Fibroblast of lung (primary cell): Measurements from ENCODE around the gene KRTAP5-2. TPM values are rescaled to one million over a fixed set of nuclear protein-coding genes. Genes with fewer than 3 reads are reported as not detected.

Experiments used
- DNase-seq, 2 donors: peaks; one replicate each; pipeline versions ENCODE4 v3.0.0 to v3.0.0-alpha.2; 2010; ENCODE audit warnings: low read depth in 2 of 2
- H2AFZ ChIP-seq: 2 replicates; pipeline ENCODE4 v1.5.1; 2012; ENCODE audit warnings: low read length, control low read depth, inconsistent platforms
- H3K27ac ChIP-seq: 2 replicates; pipeline ENCODE4 v1.5.1; 2011; ENCODE audit warnings: low read length, control low read depth; ENCODE audit not compliant: insufficient read depth
- H3K27me3 ChIP-seq: 2 replicates; pipeline ENCODE4 v1.5.1; 2011; ENCODE audit warnings: mild to moderate bottlenecking, low read length; ENCODE audit not compliant: control insufficient read depth, insufficient read depth
- H3K36me3 ChIP-seq: 2 replicates; pipeline ENCODE4 v1.5.1; 2011; ENCODE audit warnings: low read length; ENCODE audit not compliant: control insufficient read depth, insufficient read depth
- H3K4me1 ChIP-seq: 2 replicates; pipeline ENCODE4 v1.5.1; 2011; ENCODE audit warnings: low read length; ENCODE audit not compliant: control insufficient read depth, insufficient read depth; ENCODE audit errors: extremely low read depth
- H3K4me2 ChIP-seq: 2 replicates; pipeline ENCODE4 v1.5.1; 2011; ENCODE audit warnings: low read length, control low read depth; ENCODE audit not compliant: insufficient read depth; ENCODE audit errors: extremely low read depth
- H3K4me3 ChIP-seq, 4 experiments: fragments of 200-600 bp in 1 of 4; sonication (generic) in 1 of 4; replicated peaks in 1 of 4; 2 replicates each; pipeline ENCODE4 v1.5.1; 2011 to 2016; ENCODE audit warnings: low read length in 4 of 4, low read depth in 3 of 4, mild to moderate bottlenecking in 3 of 4, control low read depth in 2 of 4, inconsistent platforms in 1 of 4, mixed read lengths in 1 of 4; ENCODE audit not compliant: insufficient read depth in 1 of 4; ENCODE audit errors: control extremely low read depth in 1 of 4
- H3K79me2 ChIP-seq: 2 replicates; pipeline ENCODE4 v1.5.1; 2012; ENCODE audit warnings: mild to moderate bottlenecking, low read length, inconsistent platforms; ENCODE audit not compliant: control insufficient read depth, insufficient read depth
- H3K9ac ChIP-seq: 2 replicates; pipeline ENCODE4 v1.5.1; 2011; ENCODE audit warnings: mild to moderate bottlenecking, low read length, control low read depth; ENCODE audit not compliant: insufficient read depth
- H3K9me3 ChIP-seq: 2 replicates; pipeline ENCODE4 v1.5.1; 2012; ENCODE audit warnings: low read depth, low read length; ENCODE audit not compliant: control insufficient read depth, insufficient read depth
- H4K20me1 ChIP-seq: 2 replicates; pipeline ENCODE4 v1.5.1; 2011; ENCODE audit warnings: low read length; ENCODE audit not compliant: control insufficient read depth, insufficient read depth; ENCODE audit errors: extremely low read depth
- CTCF ChIP-seq, 2 donors: IDR thresholded peaks in 1 of 2; conservative IDR thresholded peaks in 1 of 2; 1 replicate in 1 of 2; 2 replicates in 1 of 2; pipeline ENCODE4 v1.5.1; 2011 to 2012; ENCODE audit warnings: low read length in 2 of 2, control low read depth in 1 of 2, inconsistent platforms in 1 of 2, low read depth in 1 of 2, mild to moderate bottlenecking in 1 of 2
- EZH2 ChIP-seq: IDR thresholded peaks from 2 replicates; pipeline ENCODE4 v1.5.1; 2012; ENCODE audit warnings: low read length, control low read depth, mild to moderate bottlenecking; ENCODE audit errors: missing control alignments
- polyA plus RNA-seq, 2 donors: library from polyadenylated mRNA; depleted of rRNA in 1 of 2; stranded (reverse) in 1 of 2; unstranded in 1 of 2; fragments of >200 nt; gene quantifications; 2 replicates each; pipeline ENCODE4 v1.2.1, GENCODE V29; 2011 to 2012; ENCODE audit warnings: missing spikeins in 1 of 2
- total RNA-seq: library from RNA; depleted of rRNA; stranded (reverse); fragments of >200 nt; gene quantifications from 2 replicates; pipeline ENCODE4 v1.2.1, GENCODE V29; 2014

The KRTAP5-2 gene
- total and polyA plus RNA-seq, 2 donors (not counting 1 experiment from before 2014, with no cell fraction given), result not detected

GRCh38 chr11:1631066-1631568 lies 33.0 kb upstream of the KRTAP5-2 start:
- H3K4me2 ChIP-seq, result no peak overlapping the region
- peaks cover 2% of the 10 kb centered on the region for H3K27me3 ChIP-seq
- H3K4me1 ChIP-seq, result no peaks in the 10 kb centered on the region
- H3K36me3 ChIP-seq, result no peaks in the 10 kb centered on the region
- no peaks in the 10 kb centered on the region for H3K79me2 ChIP-seq
- DNase-seq, result no peak
- H2AFZ ChIP-seq, result no peak overlapping the region
- H3K9ac ChIP-seq, result no peak overlapping the region
- no peak for TF ChIP-seq EZH2
- no peak for TF ChIP-seq CTCF (conservative IDR thresholded peaks at IDR 0.05 in 1 of 2, IDR thresholded peaks at IDR 0.05 in 1 of 2; ENCODE audit: low read depth in 1 of 2, low read length in 2 of 2)
- no peak overlapping the region for H3K27ac ChIP-seq
- no peak overlapping the region for H3K4me3 ChIP-seq
- H4K20me1 ChIP-seq, result no peaks in the 10 kb centered on the region
- no peaks in the 10 kb centered on the region for H3K9me3 ChIP-seq

- H3K9ac ChIP-seq, result no peak overlapping the region
- no peaks in the 10 kb centered on the region for H3K9me3 ChIP-seq
- H3K27me3 ChIP-seq, result peaks cover 6% of the 10 kb centered on the region
- H4K20me1 ChIP-seq, result no peaks in the 10 kb centered on the region
- no peak overlapping the region for H2AFZ ChIP-seq
- no peak overlapping the region for H3K4me3 ChIP-seq
- TF ChIP-seq EZH2 (no peak), CTCF (conservative IDR thresholded peaks at IDR 0.05 in 1 of 2, IDR thresholded peaks at IDR 0.05 in 1 of 2; ENCODE audit: low read depth in 1 of 2, low read length in 2 of 2) (no peak)
- no peak overlapping the region for H3K27ac ChIP-seq
- H3K79me2 ChIP-seq, result no peaks in the 10 kb centered on the region
- no peaks in the 10 kb centered on the region for H3K4me1 ChIP-seq
- no peaks in the 10 kb centered on the region for H3K36me3 ChIP-seq
- no peak overlapping the region for H3K4me2 ChIP-seq
- no peak for DNase-seq
These were observed 32.2 kb upstream of the KRTAP5-2 start for GRCh38 chr11:1630271-1630670.

GRCh38 chr11:1629326-1630185 lies 31.5 kb upstream of the KRTAP5-2 start, which contains the start of gene KRTAP5-5:
Gene KRTAP5-5 (plus strand): TSS chr11:1629775. CDS start chr11:1629841, 66 bp downstream.
- Histone ChIP-seq H3K79me2 (no peaks in the 10 kb centered on the region), H3K4me1 (no peaks in the 10 kb centered on the region), H4K20me1 (no peaks in the 10 kb centered on the region), H3K4me2 (no peak within 1 kb of the TSS), H3K27ac (no peak within 1 kb of the TSS), H3K9ac (no peak within 1 kb of the TSS), H3K9me3 (no peaks in the 10 kb centered on the region), H3K27me3 (peaks cover 6% of the 10 kb centered on the region), H2AFZ (no peak within 1 kb of the TSS), H3K36me3 (no peaks in the 10 kb centered on the region), H3K4me3 (no peak within 1 kb of the TSS)
- DNase-seq, result no peak
- TF ChIP-seq EZH2 (no peak), CTCF (conservative IDR thresholded peaks at IDR 0.05 in 1 of 2, IDR thresholded peaks at IDR 0.05 in 1 of 2; ENCODE audit: low read depth in 1 of 2, low read length in 2 of 2) (no peak)
